HG02610 (cell line): ENCODE data around the gene STXBP3.
"Not testable (repeated sequence)": the region's sequence is repeated elsewhere in the genome, so short reads cannot be mapped to it uniquely, and the experiment has no call there.

Experiments used
- ATAC-seq: cut with Tn5 transposase; IDR thresholded peaks from one replicate; pipeline ENCODE4 v1.9.1; 2021; ENCODE audit warnings: mild to moderate bottlenecking, moderate library complexity; ENCODE audit not compliant: unreplicated experiment

Gene STXBP3

GRCh38 chr1:108746382-108747170 lies at the start of gene STXBP3:
TSS of gene STXBP3 (plus strand) at chr1:108746674. CDS start at chr1:108746738, 64 bp downstream.
- ATAC-seq: peak; percentile 92

DNA sequence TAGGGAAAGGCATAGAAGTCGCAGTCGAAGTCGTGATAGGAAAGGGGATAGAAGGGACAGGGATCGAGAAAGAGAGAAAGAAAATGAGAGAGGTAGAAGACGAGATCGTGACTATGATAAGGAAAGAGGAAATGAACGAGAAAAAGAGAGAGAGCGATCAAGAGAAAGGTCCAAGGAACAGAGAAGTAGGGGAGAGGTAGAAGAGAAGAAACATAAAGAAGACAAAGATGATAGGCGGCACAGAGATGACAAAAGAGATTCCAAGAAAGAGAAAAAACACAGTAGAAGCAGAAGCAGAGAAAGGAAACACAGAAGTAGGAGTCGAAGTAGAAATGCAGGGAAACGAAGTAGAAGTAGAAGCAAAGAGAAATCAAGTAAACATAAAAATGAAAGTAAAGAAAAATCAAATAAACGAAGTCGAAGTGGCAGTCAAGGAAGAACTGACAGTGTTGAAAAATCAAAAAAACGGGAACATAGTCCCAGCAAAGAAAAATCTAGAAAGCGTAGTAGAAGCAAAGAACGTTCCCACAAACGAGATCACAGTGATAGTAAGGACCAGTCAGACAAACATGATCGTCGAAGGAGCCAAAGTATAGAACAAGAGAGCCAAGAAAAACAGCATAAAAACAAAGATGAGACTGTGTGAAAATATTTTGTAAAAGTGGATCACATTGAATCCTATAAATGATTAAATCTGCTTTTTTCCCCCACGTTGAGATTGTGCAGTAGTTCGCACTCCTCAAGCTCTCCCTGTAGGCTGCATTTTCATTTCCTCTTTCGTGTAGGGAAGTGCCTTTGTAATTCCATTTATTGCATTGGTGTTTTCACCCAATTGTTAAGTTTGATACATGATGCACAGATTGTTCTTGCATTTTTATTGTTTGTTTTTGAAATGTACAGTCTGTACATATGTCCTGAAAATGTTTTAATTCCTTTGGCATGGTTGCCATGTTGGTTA lies 46.8 kb upstream of the STXBP3 start:
- ATAC-seq: no peak

GRCh38 chr1:108701176-108701849 lies 45.2 kb upstream of the STXBP3 start:
- no peak for ATAC-seq

- ATAC-seq: not testable (repeated sequence)
Observed at GRCh38 chr1:108702109-108702508, 44.4 kb upstream of the STXBP3 start.

GRCh38 chr1:108703939-108704338 lies 42.5 kb upstream of the STXBP3 start:
- ATAC-seq: no peak

DNA sequence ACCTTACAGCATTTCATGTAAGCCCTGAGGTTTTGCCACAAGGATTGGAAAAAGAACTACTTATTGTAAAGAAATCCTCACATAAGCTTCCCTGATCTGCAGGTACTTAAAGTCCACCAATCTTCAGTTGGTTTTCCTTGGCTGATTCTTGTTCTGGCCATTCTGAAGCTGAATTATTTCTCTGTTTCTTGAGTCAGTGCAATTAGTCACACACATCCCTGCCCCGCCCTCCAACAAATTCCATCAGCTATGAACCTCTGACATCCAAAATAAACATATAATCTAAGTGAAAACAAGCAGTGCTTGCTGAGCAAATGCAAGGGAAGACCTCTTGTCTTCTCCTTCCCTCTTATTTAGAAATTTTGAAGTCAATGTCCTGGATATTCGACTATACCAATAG lies 42.0 kb upstream of the STXBP3 start:
- ATAC-seq: no peak

- ATAC-seq: no peak
Observed at GRCh38 chr1:108706643-108707042, 39.8 kb upstream of the STXBP3 start.

DNA sequence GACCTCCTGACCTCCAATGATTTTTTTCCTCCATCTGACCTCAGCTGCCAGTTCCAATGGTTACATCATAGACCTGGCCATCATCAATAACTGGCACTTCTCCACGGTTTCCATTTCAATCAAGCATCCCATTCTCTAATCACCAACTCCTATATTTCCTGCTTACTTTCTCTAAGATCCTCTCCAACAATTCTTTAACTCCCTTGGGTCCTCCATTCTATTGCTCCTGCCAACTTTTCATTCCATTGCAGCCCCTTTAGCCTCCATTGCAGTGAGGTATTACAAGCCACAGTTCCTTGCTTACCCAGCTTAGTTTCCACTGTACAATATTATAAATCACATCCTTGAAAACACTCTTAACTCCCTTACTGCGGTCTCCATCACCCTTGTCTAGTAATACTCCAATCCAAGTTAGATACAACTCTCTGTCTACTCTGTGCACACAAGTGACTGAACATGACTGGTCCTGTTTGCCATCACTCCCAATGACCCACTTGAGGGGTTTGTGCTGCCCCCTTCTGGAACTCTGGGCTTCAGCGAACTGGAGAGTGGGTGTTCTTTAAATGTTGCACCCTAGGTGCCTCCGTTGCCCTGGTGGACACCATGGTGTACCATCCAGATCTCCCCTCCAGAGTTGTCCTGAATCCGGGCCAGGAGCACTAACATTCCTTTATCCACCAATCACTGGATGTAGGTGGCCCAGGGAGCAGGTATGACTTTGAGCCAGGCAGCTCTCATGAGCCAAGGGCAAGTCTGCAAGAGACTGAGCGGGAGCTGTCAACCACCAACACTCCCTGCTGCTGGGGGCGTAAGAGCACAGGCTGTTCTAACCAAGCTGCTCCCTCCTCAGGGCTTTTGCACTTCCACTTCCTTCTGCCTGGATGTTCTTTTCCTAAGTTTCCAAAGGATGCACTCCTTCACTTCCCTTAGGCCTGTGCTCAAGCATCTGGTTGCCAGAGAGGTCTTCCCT lies 37.5 kb upstream of the STXBP3 start:
- no peak for ATAC-seq

DNA sequence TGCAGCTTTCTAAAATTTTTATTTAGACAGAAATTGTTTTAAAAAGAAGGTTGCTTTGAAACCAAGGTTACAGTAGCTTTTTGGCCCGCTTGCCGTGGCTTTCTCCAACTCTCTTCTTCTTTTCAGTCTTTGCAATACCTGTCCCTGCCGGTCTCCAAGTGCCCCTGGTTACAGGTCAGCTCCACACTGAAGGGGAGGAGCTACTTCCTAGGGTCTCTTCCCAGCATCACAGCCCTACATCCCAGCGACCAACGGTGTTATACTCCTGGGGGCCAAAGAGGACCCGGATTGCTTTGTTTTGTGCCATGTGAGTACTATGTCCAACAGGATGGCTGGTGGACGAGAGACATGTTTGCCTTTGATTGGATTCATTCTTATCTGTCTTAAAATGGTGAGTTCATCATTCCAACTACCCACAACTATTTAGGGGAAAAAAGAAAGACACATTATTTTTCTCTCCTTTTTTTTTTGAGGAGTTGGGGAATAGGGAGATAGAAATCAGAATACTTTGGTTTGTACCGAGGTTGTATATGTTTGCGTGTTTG lies 33.8 kb upstream of the STXBP3 start, which contains the start of gene FNDC7:
Gene FNDC7 (plus strand): TSS at position 303 of the 545 bp plus-strand sequence. CDS start 26 bp downstream, at position 329.
- ATAC-seq: no peak

DNA sequence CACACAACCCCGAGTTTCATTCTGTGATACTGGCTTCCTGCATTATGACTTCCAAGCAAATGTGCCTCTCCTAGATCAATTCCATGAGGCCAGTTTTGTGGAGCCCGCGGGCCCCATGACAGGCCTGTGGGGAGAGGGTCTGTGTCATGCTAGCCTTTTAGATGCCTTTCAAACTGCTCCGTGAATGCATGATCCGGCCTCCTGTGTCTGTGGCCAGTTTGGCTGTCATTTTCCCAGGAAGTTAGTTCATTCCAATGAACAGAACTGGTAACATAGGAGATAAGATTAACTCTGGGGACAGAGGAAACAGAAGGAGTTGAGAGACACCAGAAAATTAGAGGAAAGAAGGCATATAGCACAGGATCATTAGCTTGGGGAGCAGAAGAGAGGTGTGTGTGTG lies 30.5 kb upstream of the STXBP3 start:
- ATAC-seq: no peak

- ATAC-seq: no peak
Observed at GRCh38 chr1:108716437-108717230, 29.8 kb upstream of the STXBP3 start.

DNA sequence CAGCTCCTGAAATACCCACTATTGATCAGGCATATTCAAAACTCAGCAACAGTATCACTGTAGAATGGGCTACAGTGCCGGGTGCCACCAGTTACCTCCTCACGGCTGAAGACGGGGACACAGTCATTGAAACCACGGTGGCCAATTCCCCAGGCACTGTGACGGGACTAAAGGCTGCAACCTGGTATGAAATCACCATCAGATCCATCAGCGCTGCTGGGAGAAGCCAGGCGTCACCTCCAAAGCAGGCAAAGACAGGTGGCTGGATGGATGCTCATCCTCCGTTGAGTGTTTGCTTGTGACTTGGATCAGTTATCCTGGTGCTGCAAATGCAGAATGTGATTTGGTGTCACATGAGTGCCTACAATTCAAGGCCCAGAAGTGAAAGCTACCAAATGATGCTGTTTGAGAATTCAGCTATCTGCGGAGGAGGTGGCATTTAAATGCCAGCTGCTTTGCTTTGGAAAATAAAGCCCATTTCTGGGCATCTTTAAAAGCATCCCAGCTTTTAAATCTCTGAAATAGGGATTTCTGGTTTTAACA lies 28.6 kb upstream of the STXBP3 start:
- ATAC-seq: no peak

- no peak for ATAC-seq
Observed at GRCh38 chr1:108718927-108719655, 27.4 kb upstream of the STXBP3 start.

- no peak for ATAC-seq
Observed at GRCh38 chr1:108719656-108720435, 26.6 kb upstream of the STXBP3 start.

- no peak for ATAC-seq
Observed at GRCh38 chr1:108722292-108722691, 24.2 kb upstream of the STXBP3 start.

GRCh38 chr1:108725906-108726305 lies 20.6 kb upstream of the STXBP3 start:
- ATAC-seq: no peak

DNA sequence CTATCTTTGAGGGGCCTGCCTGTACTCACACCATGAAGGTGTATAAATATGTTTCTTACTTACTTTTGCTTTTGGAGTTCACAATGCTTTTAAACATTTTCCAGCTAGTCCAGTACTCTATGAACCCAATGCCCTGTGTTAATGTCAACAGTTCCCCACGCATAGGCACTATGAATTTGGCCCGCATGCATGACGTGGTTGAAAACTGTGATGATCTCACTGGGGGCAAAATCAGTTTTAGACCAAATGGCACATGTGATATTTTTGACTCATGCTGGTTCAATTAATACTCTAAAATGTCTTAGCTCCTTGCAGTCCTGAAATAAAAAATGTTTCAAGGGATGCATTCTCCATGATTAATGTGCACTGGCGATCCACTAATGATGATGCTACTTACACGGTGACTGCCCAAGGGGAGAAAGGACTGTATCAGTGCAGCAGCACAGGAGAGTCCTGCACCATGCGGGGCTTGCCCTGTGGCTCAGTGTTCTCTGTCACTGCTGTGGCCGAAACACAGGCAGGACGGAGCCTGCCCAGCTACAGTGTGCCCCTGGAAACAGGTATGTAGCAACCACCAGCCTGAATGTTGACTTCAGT lies 18.0 kb upstream of the STXBP3 start:
- no peak for ATAC-seq
